CD4-positive, alpha-beta T cell (primary cell): ENCODE results near the gene RPGR. TPM values are rescaled to one million over a fixed set of nuclear protein-coding genes. Genes with fewer than 3 reads are reported as not detected.

Experiments used
- ATAC-seq: fragments of 200-7000 bp; cut with Tn5 transposase; one replicate; pipeline ENCODE4 v1.10.0; 2022; ENCODE audit warnings: mild to moderate bottlenecking; ENCODE audit not compliant: poor library complexity
- CTCF ChIA-PET: fragments of 350-600 bp; sonication (Branson Sonifier 250); formaldehyde crosslinking; loops from one replicate; lab custom pipeline; 2021; ENCODE audit warnings: antibody characterized with exemption, inconsistent platforms; lab: Charles Lee
- POLR2A ChIA-PET: fragments of 350-600 bp; sonication (Branson Sonifier 250); formaldehyde crosslinking; loops from one replicate; lab custom pipeline; 2021; ENCODE audit warnings: antibody characterized with exemption, inconsistent platforms; lab: Charles Lee
- DNase-seq, 14 experiments: peaks; one replicate each; pipeline ENCODE4 v3.0.0-alpha.2; 2013 to 2020; ENCODE audit warnings: mixed read lengths in 2 of 14
- H3K27ac ChIP-seq, 2 donors: one replicate each; pipeline versions ENCODE4 v1.5.1 to v1.7.0; 2013; ENCODE audit warnings: low read length in 2 of 2, low read depth in 1 of 2, mild to moderate bottlenecking in 1 of 2
- H3K27me3 ChIP-seq, 2 experiments: 1 replicate in 1 of 2; 2 replicates in 1 of 2; pipeline versions ENCODE4 v1.6.1 to v1.7.0; 2013; ENCODE audit warnings: low read length in 2 of 2, control low read depth in 1 of 2, mild to moderate bottlenecking in 1 of 2, moderate library complexity in 1 of 2; ENCODE audit not compliant: insufficient read depth in 2 of 2, control insufficient read depth in 1 of 2
- H3K36me3 ChIP-seq: one replicate; pipeline ENCODE4 v1.6.1; 2013; ENCODE audit warnings: low read length, control low read depth; ENCODE audit not compliant: insufficient read depth
- H3K4me1 ChIP-seq: one replicate; pipeline ENCODE4 v1.6.1; 2013; ENCODE audit warnings: low read length, control low read depth; ENCODE audit not compliant: insufficient read depth
- H3K4me3 ChIP-seq: one replicate; pipeline ENCODE4 v1.5.1; 2013; ENCODE audit warnings: mild to moderate bottlenecking, low read length, moderate library complexity
- H3K9me3 ChIP-seq, 2 experiments: 1 replicate in 1 of 2; 2 replicates in 1 of 2; pipeline versions ENCODE4 v1.6.1 to v1.7.0; 2013; ENCODE audit warnings: low read length in 2 of 2, mild to moderate bottlenecking in 2 of 2, control low read depth in 1 of 2, moderate library complexity in 1 of 2; ENCODE audit not compliant: control insufficient read depth in 1 of 2, insufficient read depth in 1 of 2
- H3K27ac Mint-ChIP-seq: one replicate; pipeline ENCODE4 v1.8.0; 2020; ENCODE audit warnings: mixed read lengths
- H3K27me3 Mint-ChIP-seq: one replicate; pipeline ENCODE4 v1.8.0; 2021; ENCODE audit warnings: mixed read lengths
- H3K36me3 Mint-ChIP-seq: one replicate; pipeline ENCODE4 v1.8.0; 2021; ENCODE audit warnings: low read depth, mixed read lengths
- H3K4me1 Mint-ChIP-seq: one replicate; pipeline ENCODE4 v1.8.0; 2021; ENCODE audit warnings: low read depth, mixed read lengths
- H3K4me3 Mint-ChIP-seq: one replicate; pipeline ENCODE4 v1.8.0; 2020; ENCODE audit warnings: mild to moderate bottlenecking, mixed read lengths
- H3K9me3 Mint-ChIP-seq: one replicate; pipeline ENCODE4 v1.8.0; 2020; ENCODE audit warnings: mixed read lengths
- CTCF ChIP-seq: fragments of 200-600 bp; IDR thresholded peaks from one replicate; pipeline ENCODE4 v1.8.0; 2022; ENCODE audit warnings: antibody characterized with exemption, mild to moderate bottlenecking
- intact Hi-C, 2 experiments: fragments of 100-400 bp; cut with DNase I in 1 of 2; cut with micrococcal nuclease in 1 of 2; formaldehyde crosslinking; loops; one replicate each; pipeline versions ENCODE4 v1.15.1 to v1.9.0; 2023 to 2025; cut with DNase I, micrococcal nuclease
- total RNA-seq, 174 experiments: library from RNA in 2 of 174; stranded (reverse) in 2 of 174; gene quantifications; one replicate each; pipeline ENCODE4 v1.2.3 and lab custom pipeline; 2021 to 2026

RPGR gene
- total RNA-seq, 2 experiments from 2014 or later: 17.1 to 18.2 TPM

GRCh38 chrX:38347136-38347535, 19.8 kb upstream of the RPGR start:
- no peak overlapping the region for H3K27ac ChIP-seq
- no peaks in the 10 kb centered on the region for H3K36me3 ChIP-seq
- ATAC-seq: no peak
- peaks cover 3 to 7% of the 10 kb centered on the region in 2 experiments for H3K27me3 ChIP-seq
- no peak overlapping the region for H3K4me3 ChIP-seq
- ChIA-PET CTCF (interaction anchor here (0.6 to 1.4 kb wide), 2 partner anchors 15 to 36 kb away, joined by 3 read pairs; no protein-coding TSS in a partner anchor), POLR2A (no interaction called here)
- no peak overlapping the region for H3K4me3 Mint-ChIP-seq
- H3K4me1 Mint-ChIP-seq: no peaks in the 10 kb centered on the region
- intact Hi-C loops: no loop called here
- H3K9me3 Mint-ChIP-seq: no peaks in the 10 kb centered on the region
- no peaks in the 10 kb centered on the region for H3K4me1 ChIP-seq
- DNase-seq: peak in 2 of 14 experiments; percentile 36 to 54
- no peaks in the 10 kb centered on the region for H3K36me3 Mint-ChIP-seq
- H3K27me3 Mint-ChIP-seq: peaks cover 19% of the 10 kb centered on the region
- no peak for TF ChIP-seq CTCF
- H3K9me3 ChIP-seq: no peaks in the 10 kb centered on the region
- H3K27ac Mint-ChIP-seq: no peak overlapping the region

GRCh38 chrX:38346150-38346549, 18.8 kb upstream of the RPGR start:
- ATAC-seq: no peak
- H3K4me3 ChIP-seq: no peak overlapping the region
- ChIA-PET POLR2A (no interaction called here), CTCF (no interaction called here)
- H3K27ac ChIP-seq: no peak overlapping the region
- H3K36me3 ChIP-seq: no peaks in the 10 kb centered on the region
- H3K27ac Mint-ChIP-seq: no peak overlapping the region
- peaks cover 3 to 7% of the 10 kb centered on the region in 2 experiments for H3K27me3 ChIP-seq
- no peak for DNase-seq
- H3K9me3 Mint-ChIP-seq: no peaks in the 10 kb centered on the region
- peaks cover 19% of the 10 kb centered on the region for H3K27me3 Mint-ChIP-seq
- no peaks in the 10 kb centered on the region for H3K36me3 Mint-ChIP-seq
- no peaks in the 10 kb centered on the region for H3K9me3 ChIP-seq
- no peak overlapping the region for H3K4me3 Mint-ChIP-seq
- H3K4me1 Mint-ChIP-seq: no peaks in the 10 kb centered on the region
- TF ChIP-seq CTCF: no peak
- no peaks in the 10 kb centered on the region for H3K4me1 ChIP-seq
- intact Hi-C loops: no loop called here

DNA sequence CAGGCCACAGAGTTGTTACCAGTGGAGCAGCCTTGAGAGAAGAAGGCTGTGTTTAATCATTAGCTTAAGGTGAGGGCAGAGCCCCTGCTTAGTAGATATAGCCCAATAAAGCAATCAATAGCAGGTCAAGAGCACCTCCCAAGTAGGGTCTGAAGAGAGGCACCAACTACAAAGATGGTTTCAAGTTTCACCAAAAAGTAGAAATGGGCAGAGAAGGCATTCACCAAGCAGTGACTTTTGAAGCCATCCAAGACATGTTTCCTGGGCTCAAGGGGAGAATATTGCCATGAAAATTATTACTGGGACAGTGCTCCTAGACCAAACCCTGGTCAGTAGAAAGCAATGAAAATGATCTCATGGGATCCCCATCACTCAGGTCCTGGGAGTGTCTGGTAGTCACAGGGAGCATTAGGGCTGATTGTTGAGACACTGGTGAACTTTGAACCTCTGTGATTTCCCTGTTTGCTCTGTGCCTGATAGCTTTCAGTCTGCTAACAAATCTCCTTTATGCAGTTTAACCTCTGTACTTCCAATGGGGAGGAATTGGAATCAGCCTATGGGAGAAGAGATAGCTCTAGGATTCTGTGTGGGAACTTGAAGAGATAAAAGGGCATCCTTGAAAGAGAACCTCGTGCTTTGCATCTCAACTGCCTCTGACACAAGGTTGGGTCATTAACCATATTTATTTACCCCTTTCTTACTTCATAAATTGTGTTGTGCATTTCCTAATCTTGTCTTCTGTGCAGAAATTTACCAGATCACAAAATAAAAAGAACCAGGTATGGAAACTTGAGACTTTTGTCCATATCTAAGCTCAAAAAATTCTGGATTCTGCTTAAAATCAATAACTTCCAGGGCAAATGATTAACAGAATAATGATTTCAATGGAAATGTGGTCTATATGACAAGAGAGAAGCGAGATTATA, 15.8 kb upstream of the RPGR start:
- Mint-ChIP-seq H3K4me3 (no peak overlapping the region), H3K27ac (no peak overlapping the region), H3K9me3 (no peaks in the 10 kb centered on the region), H3K4me1 (no peaks in the 10 kb centered on the region), H3K36me3 (no peaks in the 10 kb centered on the region), H3K27me3 (peaks cover 10% of the 10 kb centered on the region)
- DNase-seq (no peak), ATAC-seq (no peak)
- Histone ChIP-seq H3K27ac (no peak overlapping the region), H3K9me3 (no peaks in the 10 kb centered on the region), H3K27me3 (peaks cover 3 to 7% of the 10 kb centered on the region in 2 experiments), H3K4me1 (no peaks in the 10 kb centered on the region), H3K4me3 (no peak overlapping the region), H3K36me3 (no peaks in the 10 kb centered on the region)
- CTCF ChIA-PET: no interaction called here
- intact Hi-C loops: no loop called here
- no peak for TF ChIP-seq CTCF
- POLR2A ChIA-PET: no interaction called here
